ENCODE results near the gene DCTN4.
"Not testable (repeated sequence)": the region's sequence is repeated elsewhere in the genome, so short reads cannot be mapped to it uniquely, and the experiment has no call there.

Gene DCTN4

DNA sequence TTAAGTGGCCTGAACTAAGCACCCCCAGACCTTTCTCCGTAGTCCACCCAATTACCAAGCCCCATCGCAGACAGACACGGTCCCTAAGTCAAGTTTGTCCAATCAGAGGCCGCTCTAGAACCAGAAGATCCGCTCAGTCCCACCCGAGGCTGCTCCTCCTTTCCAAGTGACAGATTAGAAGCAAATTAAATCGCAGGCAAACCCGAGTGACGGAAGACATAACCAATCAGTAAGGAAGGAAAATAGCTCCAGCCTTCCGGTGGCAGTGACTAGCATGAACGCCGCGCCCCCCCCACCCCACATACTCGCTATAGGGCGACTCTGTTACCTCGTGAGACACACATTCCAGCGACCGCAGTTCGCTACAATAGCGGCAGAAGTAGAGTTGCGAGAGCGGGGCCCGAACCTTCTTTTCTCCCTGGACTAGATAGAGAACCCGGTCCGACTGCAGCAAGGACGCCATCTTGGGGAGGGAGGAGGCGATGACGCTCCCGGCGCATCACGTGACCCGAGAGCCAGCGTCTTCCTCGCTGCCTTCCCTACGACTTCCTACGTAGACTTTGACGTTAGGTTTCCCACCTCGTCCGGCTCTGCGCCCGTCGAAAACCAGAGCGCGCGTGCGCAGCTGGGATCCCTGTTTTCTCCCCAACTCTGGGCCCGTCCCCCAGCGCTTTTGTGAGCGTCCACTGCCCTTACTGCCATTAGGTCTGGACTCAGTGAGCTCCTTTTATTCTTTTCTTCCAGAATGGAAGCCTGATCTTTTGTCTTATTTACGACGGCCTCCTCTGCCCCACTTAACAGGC is at the start of gene DCTN4:
TSS of gene DCTN4 (minus strand) at position 487 of the 803 bp plus-strand sequence. CDS start at position 463, 24 bp downstream.
- peak; percentile 86 for DNase-seq (ENCODE audit: low read depth, low spot score)

- no peak for DNase-seq (ENCODE audit: low read depth, low spot score)
These were observed 45.6 kb upstream of the DCTN4 start for GRCh38 chr5:150804388-150804787.

DNA sequence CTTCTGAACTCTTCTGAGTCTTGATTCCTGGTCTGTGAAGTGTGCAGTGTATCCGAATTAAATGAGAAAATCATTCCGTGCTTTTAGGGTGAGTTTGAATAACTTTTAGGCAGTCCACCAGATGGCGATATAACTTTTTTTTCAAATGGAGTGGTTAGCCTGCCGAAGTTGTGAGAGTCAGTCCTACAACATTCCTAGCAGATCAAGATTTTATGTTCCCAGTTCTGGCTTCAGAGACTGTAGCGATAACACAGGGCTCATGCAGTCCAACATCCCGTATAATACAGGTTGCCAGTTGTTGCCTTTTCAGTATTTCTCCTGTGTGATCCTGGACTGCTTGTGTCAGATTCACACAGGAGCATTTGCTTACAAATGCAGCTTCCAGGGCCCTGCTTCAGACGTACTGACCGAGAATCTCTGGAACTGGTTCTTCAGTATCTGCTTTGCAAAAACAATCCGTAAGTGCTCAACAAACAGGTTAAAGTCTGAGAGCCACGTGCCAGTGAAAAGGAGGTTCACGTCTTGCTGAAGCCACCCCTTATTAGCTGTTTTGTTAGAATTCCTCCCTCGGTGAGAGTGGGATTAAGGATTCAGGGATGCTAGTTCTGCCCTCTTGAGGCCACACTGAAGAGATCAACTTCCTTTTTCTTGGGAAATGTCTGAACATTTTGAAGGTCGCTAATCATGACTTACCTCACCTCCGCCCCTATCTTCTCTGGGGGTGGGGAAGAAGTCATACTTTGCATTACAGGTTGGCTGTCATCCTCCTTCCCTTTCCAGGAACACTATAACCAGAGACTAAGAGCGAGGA is 42.5 kb upstream of the DCTN4 start:
- no peak for DNase-seq (ENCODE audit: low read depth, low spot score)

DNA sequence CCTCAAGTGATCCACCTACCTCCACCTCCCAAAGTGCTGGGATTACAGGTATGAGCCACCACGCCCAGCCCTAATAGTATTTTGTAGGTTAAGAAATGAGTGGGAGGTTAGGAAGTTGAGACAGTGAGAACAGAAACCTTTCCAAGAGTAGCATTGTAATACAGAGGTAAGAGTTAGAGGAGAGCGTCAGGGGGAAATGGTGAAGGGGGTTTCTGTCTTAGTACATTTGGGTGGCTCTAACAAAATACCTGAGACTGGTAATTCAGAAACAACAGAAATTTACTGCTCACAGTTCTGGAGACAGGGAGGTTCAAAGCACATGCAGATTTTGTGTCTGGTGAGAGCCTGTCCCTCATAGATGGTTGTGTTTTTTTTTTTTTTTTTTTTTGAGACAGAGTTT is 38.6 kb upstream of the DCTN4 start:
- no peak for DNase-seq (ENCODE audit: low read depth, low spot score)

DNA sequence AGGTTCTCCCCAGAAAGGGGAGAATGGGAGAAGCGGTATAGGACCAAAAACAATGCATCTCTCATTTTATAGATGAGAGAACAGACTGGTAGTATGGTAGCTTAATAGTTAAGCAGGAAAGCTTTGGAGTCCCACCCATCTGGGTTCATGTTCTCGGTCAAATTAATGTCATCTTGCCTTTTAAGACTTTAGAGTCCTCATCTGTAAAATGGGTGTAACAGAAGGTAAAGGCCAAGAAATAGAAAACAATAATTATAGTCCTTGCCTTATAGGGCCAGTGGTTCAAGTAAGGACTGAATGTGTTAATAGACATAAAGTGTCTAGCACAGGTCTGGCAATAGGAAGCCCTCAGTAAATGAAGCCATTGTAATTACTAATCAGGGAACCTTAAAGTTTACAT is 36.1 kb upstream of the DCTN4 start:
- no peak for DNase-seq (ENCODE audit: low read depth, low spot score)

GRCh38 chr5:150793423-150793888 is 34.6 kb upstream of the DCTN4 start:
- not testable (repeated sequence) for DNase-seq (ENCODE audit: low read depth, low spot score)

DNA sequence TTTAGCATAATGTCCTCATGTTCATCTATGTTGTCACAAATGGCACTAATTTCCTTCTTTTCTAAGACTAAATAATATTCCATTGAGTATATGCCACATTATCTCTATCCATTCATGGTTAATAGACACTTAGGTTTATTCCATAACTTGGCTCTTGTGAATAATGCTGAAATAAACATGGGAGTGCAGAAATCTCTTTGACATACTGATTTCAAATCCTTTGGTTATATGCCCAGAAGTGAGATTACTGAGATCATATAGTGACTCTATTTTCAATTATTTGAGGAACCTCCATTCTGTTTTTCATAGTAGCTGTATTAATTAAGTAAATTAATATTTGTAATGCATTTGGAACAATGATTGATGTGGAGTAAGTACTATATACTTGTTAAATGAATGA is 32.7 kb upstream of the DCTN4 start:
- no peak for DNase-seq (ENCODE audit: low read depth, low spot score)

- peak; percentile 25 for DNase-seq (ENCODE audit: low read depth, low spot score)
These were observed 31.3 kb upstream of the DCTN4 start for GRCh38 chr5:150789943-150790611.

DNA sequence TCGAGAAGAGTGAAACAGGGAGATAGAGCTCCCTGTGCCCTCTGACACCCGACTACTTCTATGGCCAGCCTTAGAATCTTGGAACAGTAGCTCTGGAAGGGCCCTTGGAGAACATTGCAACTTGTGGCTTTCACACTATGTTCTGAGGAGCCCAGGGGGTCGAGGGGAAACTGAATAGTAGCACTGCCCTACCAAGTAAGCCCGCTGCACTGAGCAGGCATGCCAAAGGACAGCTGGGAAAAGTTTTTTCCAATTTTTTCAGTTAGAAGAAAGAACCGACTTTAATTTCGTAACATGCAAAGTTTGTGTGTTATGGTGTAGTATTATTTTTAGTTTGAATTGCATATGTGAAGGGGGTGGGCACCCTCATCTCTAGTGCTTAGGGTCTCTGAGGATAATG is 30.6 kb upstream of the DCTN4 start:
- no peak for DNase-seq (ENCODE audit: low read depth, low spot score)

DNA sequence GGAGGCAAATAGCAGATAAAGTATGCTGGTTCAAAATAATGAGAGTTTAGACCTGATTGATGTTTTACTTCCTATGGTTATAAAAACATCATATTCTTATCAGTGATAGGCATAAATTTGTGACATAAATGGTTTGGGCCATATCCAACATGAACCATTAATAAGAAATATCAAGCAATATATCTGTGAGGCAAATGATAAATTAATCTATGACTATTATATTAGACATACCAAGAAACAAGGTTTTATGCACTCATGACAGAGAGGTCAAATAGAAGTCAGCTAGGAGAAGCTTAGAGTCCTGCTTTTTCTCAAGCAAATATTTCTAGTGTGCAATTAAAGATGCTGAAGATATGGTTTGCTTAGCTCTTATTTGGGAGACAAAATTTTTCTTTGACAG is 30.2 kb upstream of the DCTN4 start:
- no peak for DNase-seq (ENCODE audit: low read depth, low spot score)

DNA sequence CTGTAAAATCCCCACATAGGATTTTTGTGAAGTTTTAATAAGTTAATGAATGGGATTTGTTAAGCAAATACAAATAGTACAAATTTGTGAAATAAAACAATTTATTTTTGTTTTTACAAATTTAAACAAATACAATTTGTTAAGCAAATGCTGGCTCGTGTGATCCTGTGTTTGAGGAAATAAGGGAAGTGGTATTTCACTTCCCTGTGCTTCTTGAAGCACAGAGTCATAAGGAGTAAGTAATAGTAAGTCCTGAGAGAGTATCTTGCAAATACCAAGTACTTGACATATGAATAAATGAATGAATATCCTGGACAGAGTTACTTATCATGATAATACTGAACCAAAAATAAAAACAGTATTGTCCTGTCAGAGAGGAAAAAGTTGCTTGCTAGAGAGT is 28.8 kb upstream of the DCTN4 start:
- DNase-seq (ENCODE audit: low read depth, low spot score) = no peak

- no peak for DNase-seq (ENCODE audit: low read depth, low spot score)
These were observed 28.1 kb upstream of the DCTN4 start for GRCh38 chr5:150786876-150787275.

GRCh38 chr5:150785950-150786349 is 27.1 kb upstream of the DCTN4 start:
- no peak for DNase-seq (ENCODE audit: low read depth, low spot score)

DNA sequence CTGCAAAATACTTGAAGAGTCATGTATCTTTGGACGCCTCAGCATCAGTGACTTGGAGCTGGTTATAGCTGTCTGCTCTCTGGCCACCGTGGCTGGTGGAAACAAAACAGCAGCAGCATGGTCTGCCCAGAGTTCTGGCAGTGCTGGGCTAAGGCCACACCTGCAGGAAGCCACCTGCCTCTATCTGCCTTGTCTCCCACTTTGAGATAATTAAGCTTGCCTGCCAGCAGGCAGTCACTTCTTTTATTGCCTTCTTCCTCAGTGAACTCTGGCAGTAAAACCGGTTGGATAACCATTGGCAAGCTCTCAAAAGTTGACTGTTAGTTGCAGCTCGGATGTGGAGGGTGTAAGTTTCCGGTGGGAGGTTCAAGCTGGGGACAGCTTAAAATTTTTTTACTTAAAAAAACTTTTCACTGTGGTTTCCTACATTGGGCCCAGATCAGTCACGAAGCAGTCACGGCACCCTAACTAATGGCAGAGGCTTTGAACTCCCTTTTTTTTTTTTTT is 24.7 kb upstream of the DCTN4 start:
- DNase-seq (ENCODE audit: low read depth, low spot score) = peak; percentile 41

- no peak for DNase-seq (ENCODE audit: low read depth, low spot score)
These were observed 24.0 kb upstream of the DCTN4 start for GRCh38 chr5:150782850-150783249.

DNA sequence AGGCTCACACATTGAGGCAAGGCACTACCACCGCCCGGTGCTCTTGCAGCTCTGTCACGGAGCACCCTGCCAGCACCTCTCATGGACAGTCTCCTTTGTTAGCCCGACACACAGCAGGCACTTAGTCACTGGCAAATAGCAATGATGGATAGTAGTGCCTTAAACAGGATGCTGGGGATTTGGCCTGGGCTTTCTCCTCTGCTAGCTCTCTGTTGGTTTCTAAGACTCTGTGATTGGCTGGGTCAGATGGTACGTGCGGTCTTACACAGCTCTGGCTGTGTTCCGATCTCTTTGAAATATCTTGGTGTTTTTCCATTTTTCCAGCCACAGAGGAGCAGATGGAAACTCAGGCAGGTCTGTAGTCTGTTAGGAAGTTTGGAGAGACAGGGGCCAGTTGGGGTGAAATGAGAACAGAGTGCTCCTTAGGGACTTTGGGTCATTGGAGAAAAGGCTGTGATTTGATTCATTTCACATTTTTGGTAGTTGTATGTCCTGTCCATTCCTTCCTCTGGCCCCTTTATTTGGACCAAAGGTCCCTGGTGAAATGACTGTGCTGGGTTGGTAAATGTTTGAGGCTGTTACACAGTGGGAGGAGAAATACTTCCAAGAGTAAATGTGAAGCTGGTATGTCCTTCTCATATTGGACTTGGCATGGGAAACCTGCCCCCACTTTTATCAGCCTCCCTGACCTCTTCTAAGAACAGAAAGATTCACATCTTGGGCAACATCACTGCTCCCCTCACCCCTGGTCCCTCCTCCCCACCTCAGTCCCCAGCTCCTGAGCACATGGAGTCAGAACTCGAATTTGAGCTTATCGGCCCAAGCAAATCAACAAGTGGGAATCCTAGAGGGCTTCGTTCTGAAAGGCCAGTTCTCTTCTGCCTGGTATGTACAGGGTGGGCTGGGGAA is 23.1 kb upstream of the DCTN4 start:
- no peak for DNase-seq (ENCODE audit: low read depth, low spot score)

DNA sequence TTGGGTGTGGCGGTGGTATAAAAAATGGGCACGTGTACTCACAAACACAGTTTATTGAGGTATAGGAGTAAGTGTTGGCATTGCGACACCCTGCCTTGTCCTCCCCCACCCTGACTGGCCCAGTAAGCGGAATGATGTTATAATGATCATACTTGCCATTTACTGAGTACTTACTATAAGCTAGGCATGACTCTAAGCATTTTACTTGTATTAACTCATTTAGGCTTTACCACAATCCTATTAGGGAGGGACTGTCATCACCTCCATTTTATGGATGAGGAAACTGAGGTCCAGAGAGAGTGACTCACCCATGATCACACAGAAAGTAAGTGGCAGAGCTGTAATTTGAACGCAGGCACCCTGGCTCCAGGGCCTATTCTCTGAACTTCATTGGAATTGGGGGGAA is 22.0 kb upstream of the DCTN4 start:
- no peak for DNase-seq (ENCODE audit: low read depth, low spot score)

GRCh38 chr5:150780187-150780692 is 21.4 kb upstream of the DCTN4 start:
- no peak for DNase-seq (ENCODE audit: low read depth, low spot score)

GRCh38 chr5:150779397-150780186 is 20.8 kb upstream of the DCTN4 start:
- no peak for DNase-seq (ENCODE audit: low read depth, low spot score)
